ENCODE measurements around the gene VPS18.

Gene VPS18

DNA sequence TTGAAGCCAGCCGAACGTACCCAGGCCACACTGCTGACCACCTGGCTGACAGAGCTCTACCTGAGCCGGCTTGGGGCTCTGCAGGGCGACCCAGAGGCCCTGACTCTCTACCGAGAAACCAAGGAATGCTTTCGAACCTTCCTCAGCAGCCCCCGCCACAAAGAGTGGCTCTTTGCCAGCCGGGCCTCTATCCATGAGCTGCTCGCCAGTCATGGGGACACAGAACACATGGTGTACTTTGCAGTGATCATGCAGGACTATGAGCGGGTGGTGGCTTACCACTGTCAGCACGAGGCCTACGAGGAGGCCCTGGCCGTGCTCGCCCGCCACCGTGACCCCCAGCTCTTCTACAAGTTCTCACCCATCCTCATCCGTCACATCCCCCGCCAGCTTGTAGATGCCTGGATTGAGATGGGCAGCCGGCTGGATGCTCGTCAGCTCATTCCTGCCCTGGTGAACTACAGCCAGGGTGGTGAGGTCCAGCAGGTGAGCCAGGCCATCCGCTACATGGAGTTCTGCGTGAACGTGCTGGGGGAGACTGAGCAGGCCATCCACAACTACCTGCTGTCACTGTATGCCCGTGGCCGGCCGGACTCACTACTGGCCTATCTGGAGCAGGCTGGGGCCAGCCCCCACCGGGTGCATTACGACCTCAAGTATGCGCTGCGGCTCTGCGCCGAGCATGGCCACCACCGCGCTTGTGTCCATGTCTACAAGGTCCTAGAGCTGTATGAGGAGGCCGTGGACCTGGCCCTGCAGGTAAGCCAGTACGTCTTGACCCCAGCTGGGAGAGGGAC is 6.2 kb downstream of the VPS18 start:
- TF ChIP-seq CTCF (IDR thresholded peaks at IDR 0.05; ENCODE audit: low read length, missing control alignments): no peak

GRCh38 chr15:40901053-40901443 is 6.8 kb downstream of the VPS18 start:
- no peak for TF ChIP-seq CTCF (IDR thresholded peaks at IDR 0.05; ENCODE audit: low read length, missing control alignments)
- no peak for DNase-seq (ENCODE audit: low read depth)
- H3K4me3 ChIP-seq (replicated peaks; ENCODE audit: low read depth, low read length): no peak overlapping the region

More for the DNA sequence above, 6.2 kb downstream of the VPS18 start:
- H3K4me3 ChIP-seq (replicated peaks; ENCODE audit: low read depth, low read length): no peak overlapping the region
- DNase-seq (ENCODE audit: low read depth): no peak

GRCh38 chr15:40902605-40903561 is 8.6 kb downstream of the VPS18 start:
- no peak overlapping the region for H3K4me3 ChIP-seq (replicated peaks; ENCODE audit: low read depth, low read length)
- peak; percentile 46 for DNase-seq (ENCODE audit: low read depth)
- TF ChIP-seq CTCF (IDR thresholded peaks at IDR 0.05; ENCODE audit: low read length, missing control alignments): no peak

GRCh38 chr15:40904552-40905201 is 10.4 kb downstream of the VPS18 start:
- DNase-seq (ENCODE audit: low read depth): no peak
- H3K4me3 ChIP-seq (replicated peaks; ENCODE audit: low read depth, low read length): no peak overlapping the region
- TF ChIP-seq CTCF (IDR thresholded peaks at IDR 0.05; ENCODE audit: low read length, missing control alignments): no peak

GRCh38 chr15:40906091-40906990 is 12.1 kb downstream of the VPS18 start:
- DNase-seq (ENCODE audit: low read depth): peak; percentile 96
- TF ChIP-seq CTCF (IDR thresholded peaks at IDR 0.05; ENCODE audit: low read length, missing control alignments): peak; percentile 58
- peak overlapping the region; percentile 39 for H3K4me3 ChIP-seq (replicated peaks; ENCODE audit: low read depth, low read length)
